GM19099 (cell line): ENCODE measurements around the gene GNG12.

Experiments
- POLR2A ChIP-seq: IDR thresholded peaks from 3 replicates; pipeline ENCODE4 v1.6.1; 2011; ENCODE audit warnings: low read depth; ENCODE audit not compliant: insufficient read length; ENCODE audit errors: extremely low read depth

The GNG12 gene

DNA sequence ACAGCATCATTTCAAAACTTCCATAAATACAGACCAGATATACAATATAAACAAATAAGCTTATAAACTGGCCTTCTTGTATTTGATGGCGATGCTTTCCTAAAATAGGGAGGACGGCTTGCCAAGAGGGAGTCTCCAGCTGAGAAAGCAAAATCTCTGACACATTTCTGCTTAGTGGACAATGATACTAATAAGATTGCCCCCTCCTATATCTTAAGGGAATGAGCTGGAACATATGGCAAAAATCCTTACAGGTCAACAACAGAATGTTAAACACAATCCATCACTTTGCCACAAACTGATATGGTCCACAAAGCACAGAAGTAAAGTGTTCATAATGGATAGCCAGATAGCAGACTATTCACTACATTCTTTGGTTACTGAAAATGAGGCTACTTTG is 155.3 kb downstream of the GNG12 start:
- no peak for TF ChIP-seq POLR2A

DNA sequence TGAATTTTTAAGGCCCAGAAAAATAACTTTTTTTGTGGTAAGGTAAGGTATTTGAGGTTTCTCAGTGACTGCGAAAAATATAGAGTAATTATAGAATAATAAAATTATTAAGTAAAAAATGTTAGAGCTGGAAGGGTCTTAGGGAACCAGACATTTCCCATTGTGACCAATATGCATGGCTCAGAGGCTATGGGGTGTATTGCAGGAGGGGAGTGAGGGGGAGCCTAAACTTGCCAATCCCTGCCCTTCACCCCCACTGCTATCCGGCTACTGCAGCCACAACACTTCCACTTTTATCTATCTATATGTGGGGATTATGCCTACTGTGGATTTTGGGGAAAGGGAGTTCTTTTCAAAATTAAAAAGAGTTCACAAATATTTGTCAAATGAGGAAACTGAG is 155.9 kb downstream of the GNG12 start:
- no peak for TF ChIP-seq POLR2A

DNA sequence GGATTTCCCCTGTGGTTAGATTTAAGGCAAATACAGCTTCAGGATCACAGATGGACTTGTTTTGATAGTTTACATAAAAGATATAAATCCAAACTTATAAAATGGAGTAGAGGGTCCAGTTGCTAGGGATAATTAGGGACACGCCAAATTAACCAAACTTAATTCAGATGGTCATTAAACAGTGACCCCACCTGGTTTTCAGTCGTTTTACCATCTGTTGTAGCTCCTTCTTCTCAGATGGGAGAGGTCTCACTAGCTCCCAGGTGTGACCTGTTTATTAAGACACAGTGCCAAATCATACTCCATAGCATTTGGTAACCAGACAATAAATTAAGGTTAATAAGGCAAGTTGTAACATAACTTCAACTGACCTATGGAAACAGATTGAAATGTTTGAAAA is 156.3 kb downstream of the GNG12 start:
- no peak for TF ChIP-seq POLR2A

DNA sequence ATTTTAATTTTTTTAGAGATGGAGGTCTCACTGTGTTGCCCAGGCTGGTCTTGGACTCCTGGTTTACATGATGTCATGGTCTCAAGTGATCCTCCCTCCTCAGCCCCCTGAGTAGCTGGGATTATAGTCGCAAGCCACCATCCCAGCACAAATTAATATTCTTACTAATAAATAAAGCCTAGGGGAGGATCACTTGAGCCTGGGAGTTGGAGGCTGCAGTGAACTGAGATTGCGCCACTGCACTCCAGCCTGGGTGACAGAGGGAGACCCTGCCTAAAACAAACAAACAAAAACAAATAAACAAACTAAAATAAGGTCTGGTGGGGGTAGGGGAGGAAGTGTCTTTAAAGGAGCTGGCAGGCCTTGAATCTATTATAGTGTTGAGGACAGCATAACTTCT is 157.0 kb downstream of the GNG12 start:
- TF ChIP-seq POLR2A, result no peak

GRCh38 chr1:67675800-67676199 is 157.5 kb downstream of the GNG12 start:
- TF ChIP-seq POLR2A, result no peak

- no peak for TF ChIP-seq POLR2A
Measured at GRCh38 chr1:67674260-67675011, 158.8 kb downstream of the GNG12 start.

- TF ChIP-seq POLR2A, result no peak
Measured at GRCh38 chr1:67673468-67674201, 159.6 kb downstream of the GNG12 start.

- no peak for TF ChIP-seq POLR2A
Measured at GRCh38 chr1:67672260-67672803, 160.9 kb downstream of the GNG12 start.

GRCh38 chr1:67668660-67669059 is 164.6 kb downstream of the GNG12 start:
- no peak for TF ChIP-seq POLR2A

GRCh38 chr1:67666636-67667035 is 166.6 kb downstream of the GNG12 start:
- no peak for TF ChIP-seq POLR2A

- no peak for TF ChIP-seq POLR2A
Measured at GRCh38 chr1:67664048-67664447, 169.2 kb downstream of the GNG12 start.

GRCh38 chr1:67662884-67663283 is 170.4 kb downstream of the GNG12 start:
- TF ChIP-seq POLR2A, result no peak

DNA sequence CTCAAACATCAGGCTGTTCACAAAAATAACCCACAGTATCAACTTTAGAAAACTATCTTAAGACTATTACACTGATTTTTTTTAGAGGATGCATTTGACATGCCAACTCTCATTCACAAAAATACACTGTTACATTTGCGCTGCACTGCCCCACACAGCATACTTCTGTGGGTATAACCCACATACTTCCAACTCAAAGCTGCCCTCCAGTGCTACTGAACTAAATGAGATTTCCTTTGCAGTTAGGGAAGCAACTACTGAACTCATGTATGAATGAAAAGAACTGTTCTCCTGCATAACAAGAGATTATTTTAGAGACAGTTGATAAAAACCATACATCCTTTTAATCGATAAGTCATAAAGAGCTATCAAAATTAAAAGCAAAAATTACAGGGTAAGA is 174.0 kb downstream of the GNG12 start:
- TF ChIP-seq POLR2A, result no peak

- no peak for TF ChIP-seq POLR2A
Measured at GRCh38 chr1:67655581-67655980, 177.7 kb downstream of the GNG12 start.

DNA sequence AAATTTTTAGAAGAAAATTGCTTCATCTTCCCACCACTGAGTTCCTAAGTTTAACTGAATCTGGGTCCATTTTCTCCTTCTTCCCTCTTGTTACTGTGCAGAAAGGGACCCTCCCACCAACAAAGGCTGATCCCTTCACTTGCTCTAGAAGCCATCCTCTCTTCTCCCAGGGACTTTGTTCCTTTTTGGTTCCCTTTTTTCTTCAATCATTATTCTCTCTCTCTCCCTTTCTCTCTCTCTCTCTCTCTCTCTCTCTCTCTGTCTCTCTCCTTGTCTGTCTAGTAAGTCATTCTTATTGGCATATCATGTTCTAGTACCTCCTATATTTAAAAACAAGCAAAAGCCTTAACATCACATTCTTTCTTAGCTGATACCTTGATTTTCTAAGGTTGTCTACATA is 180.0 kb downstream of the GNG12 start:
- TF ChIP-seq POLR2A, result no peak

- TF ChIP-seq POLR2A, result no peak
Measured at GRCh38 chr1:67652800-67653199, 180.5 kb downstream of the GNG12 start.
